MCF 10A (cell line): Measurements from ENCODE around the gene SLC22A7. TPM values are rescaled to one million over a fixed set of nuclear protein-coding genes. Genes with fewer than 3 reads are reported as not detected.

Experiments
- BruUV-seq: library from RNA; stranded (reverse); fragments of 400-500 nt; replicated peaks from 2 replicates; lab custom pipeline; 2021; lab: Mats Ljungman, UMichigan
- CTCF ChIA-PET: fragments of 300-600 bp; sonication (Branson Sonifier 250); formaldehyde crosslinking; extraction: SDS; loops from one replicate; lab custom pipeline; 2021; ENCODE audit warnings: antibody characterized with exemption, inconsistent platforms; lab: Yijun Ruan, JAX
- POLR2A ChIA-PET: fragments of 300-600, 350-650 bp; sonication (Branson Sonifier 250); formaldehyde crosslinking; extraction: SDS; loops from one replicate; lab custom pipeline; 2020; ENCODE audit warnings: antibody characterized with exemption, inconsistent platforms; lab: Yijun Ruan, JAX
- DNase-seq: peaks from one replicate; pipeline ENCODE4 v3.0.0-alpha.2; 2018; ENCODE audit not compliant: unreplicated experiment
- H3K27ac Mint-ChIP-seq: one replicate; pipeline ENCODE4 v1.8.0; 2022; ENCODE audit warnings: mild to moderate bottlenecking, low read depth, mixed read lengths; ENCODE audit not compliant: unreplicated experiment
- H3K27me3 Mint-ChIP-seq: one replicate; pipeline ENCODE4 v1.8.0; 2022; ENCODE audit warnings: mixed read lengths; ENCODE audit not compliant: insufficient read depth, unreplicated experiment
- H3K36me3 Mint-ChIP-seq: one replicate; pipeline ENCODE4 v1.8.0; 2022; ENCODE audit warnings: mild to moderate bottlenecking, moderate library complexity, mixed read lengths; ENCODE audit not compliant: insufficient read depth, unreplicated experiment
- H3K4me1 Mint-ChIP-seq: one replicate; pipeline ENCODE4 v1.8.0; 2022; ENCODE audit warnings: mixed read lengths; ENCODE audit not compliant: insufficient read depth, unreplicated experiment
- H3K4me3 Mint-ChIP-seq: one replicate; pipeline ENCODE4 v1.8.0; 2022; ENCODE audit warnings: mild to moderate bottlenecking, moderate library complexity, mixed read lengths; ENCODE audit not compliant: unreplicated experiment
- H3K9me3 Mint-ChIP-seq: one replicate; pipeline ENCODE4 v1.8.0; 2022; ENCODE audit warnings: mixed read lengths; ENCODE audit not compliant: unreplicated experiment
- CTCF ChIP-seq: fragments of 200-600 bp; IDR thresholded peaks from one replicate; pipeline ENCODE4 v1.8.0; 2022; ENCODE audit warnings: antibody characterized with exemption, mild to moderate bottlenecking; ENCODE audit not compliant: unreplicated experiment
- intact Hi-C: fragments of 100-400 bp; cut with micrococcal nuclease; formaldehyde crosslinking; loops from 2 replicates; pipeline ENCODE4 v1.14.1; 2022
- total RNA-seq: library from RNA; stranded (reverse); gene quantifications from 2 replicates; pipeline ENCODE4 v1.2.3, GENCODE V29; 2022

Gene SLC22A7
- total RNA-seq, 1 experiment from 2014 or later = not detected

- TF ChIP-seq CTCF = no peak
- no peaks in the 10 kb centered on the region for H3K9me3 Mint-ChIP-seq
- ChIA-PET POLR2A (interaction anchor here (0.6 to 1.0 kb wide), 2 partner anchors 33 to 127 kb away, joined by 3 to 4 read pairs; no protein-coding TSS in a partner anchor), CTCF (interaction anchor here (0.6 to 1.2 kb wide), 2 partner anchors 38 to 630 kb away, joined by 3 to 4 read pairs; no protein-coding TSS in a partner anchor)
- DNase-seq = no peak
- intact Hi-C loops = no loop called here
- H3K36me3 Mint-ChIP-seq = no peaks in the 10 kb centered on the region
- H3K4me3 Mint-ChIP-seq = no peak overlapping the region
- H3K27ac Mint-ChIP-seq = no peak overlapping the region
- BruUV-seq = no TSS peak
- H3K4me1 Mint-ChIP-seq = no peaks in the 10 kb centered on the region
- H3K27me3 Mint-ChIP-seq = peaks cover 33% of the 10 kb centered on the region
These were observed 1.1 kb upstream of the SLC22A7 start for GRCh38 chr6:43296780-43297497.

DNA sequence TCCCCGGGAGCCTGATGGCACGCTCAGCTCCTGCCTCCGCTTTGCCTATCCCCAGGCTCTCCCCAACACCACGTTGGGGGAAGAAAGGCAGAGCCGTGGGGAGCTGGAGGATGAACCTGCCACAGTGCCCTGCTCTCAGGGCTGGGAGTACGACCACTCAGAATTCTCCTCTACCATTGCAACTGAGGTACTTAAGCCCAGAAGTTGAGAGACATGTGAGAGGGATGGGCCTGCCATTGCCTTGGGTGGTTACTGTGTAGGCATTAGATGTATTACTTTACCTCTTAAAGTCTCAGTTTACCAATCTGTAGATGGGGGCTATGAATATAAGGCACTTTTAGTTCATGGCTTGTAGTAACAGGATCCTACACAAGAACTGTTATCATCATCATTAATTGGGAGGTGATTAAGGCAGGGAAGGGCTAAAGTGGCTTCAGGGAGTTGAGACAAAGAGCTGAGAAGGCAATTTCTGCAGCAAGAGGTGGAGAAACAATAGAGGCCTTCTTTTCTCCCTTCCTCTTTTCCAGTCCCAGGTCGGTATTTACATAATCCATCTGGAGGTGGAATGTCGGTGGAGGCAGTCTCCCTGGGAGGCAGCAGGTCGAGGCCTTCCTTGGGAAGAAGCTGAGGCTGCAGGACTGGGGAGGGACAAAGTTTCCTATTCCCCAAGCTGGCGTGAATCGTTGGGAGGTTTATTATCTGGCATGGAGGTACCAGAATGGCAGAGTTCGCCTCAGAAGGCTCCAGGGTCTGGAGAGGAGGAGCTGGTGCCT lies 691 bp downstream of the SLC22A7 start:
- no peak for DNase-seq
- Mint-ChIP-seq H3K9me3 (no peaks in the 10 kb centered on the region), H3K4me3 (no peak overlapping the region), H3K4me1 (no peaks in the 10 kb centered on the region), H3K36me3 (no peaks in the 10 kb centered on the region), H3K27me3 (peaks cover 34% of the 10 kb centered on the region), H3K27ac (no peak overlapping the region)
- intact Hi-C loops = no loop called here
- no TSS peak for BruUV-seq
- ChIA-PET POLR2A (no interaction called here), CTCF (interaction anchor here (1.1 to 1.7 kb wide), 2 partner anchors 10 to 36 kb away, joined by 3 to 4 read pairs; no protein-coding TSS in a partner anchor)
- TF ChIP-seq CTCF = no peak

- TF ChIP-seq CTCF = no peak
- ChIA-PET CTCF (interaction anchor here (1.1 to 1.7 kb wide), 2 partner anchors 11 to 35 kb away, joined by 3 to 4 read pairs; no protein-coding TSS in a partner anchor), POLR2A (interaction anchor here (0.7 kb wide), 1 partner anchor 321 kb away, joined by 3 read pairs; no protein-coding TSS in a partner anchor)
- H3K4me3 Mint-ChIP-seq = no peak overlapping the region
- no peak overlapping the region for H3K27ac Mint-ChIP-seq
- intact Hi-C loops = no loop called here
- DNase-seq = no peak
- no TSS peak for BruUV-seq
- no peaks in the 10 kb centered on the region for H3K36me3 Mint-ChIP-seq
- H3K4me1 Mint-ChIP-seq = no peaks in the 10 kb centered on the region
- no peaks in the 10 kb centered on the region for H3K9me3 Mint-ChIP-seq
- H3K27me3 Mint-ChIP-seq = peaks cover 34% of the 10 kb centered on the region
These were observed 1.6 kb downstream of the SLC22A7 start for GRCh38 chr6:43299338-43300293.
